CD4-positive, alpha-beta T cell treated with Interferon alpha-2 for 1 hour (primary cell): ENCODE results near the gene MRPL34.
A peak's percentile ranks its signal among the peaks of the same experiment; 100 is the strongest.
"Not testable (repeated sequence)": the region's sequence is repeated elsewhere in the genome, so short reads cannot be mapped to it uniquely, and the experiment has no call there.

Source experiments
- DNase-seq, 2 donors: peaks; one replicate each; pipeline ENCODE4 v3.0.0-alpha.2; 2020 to 2022

The MRPL34 gene

GRCh38 chr19:17286263-17286662 is 19.4 kb upstream of the MRPL34 start:
- no peak for DNase-seq

- no peak for DNase-seq
These were observed 18.9 kb upstream of the MRPL34 start for GRCh38 chr19:17286752-17287151.

GRCh38 chr19:17289489-17289888 is 16.2 kb upstream of the MRPL34 start:
- DNase-seq, result peak; percentile 37 to 53

- DNase-seq, result peak; percentile 80 to 87
These were observed 13.2 kb upstream of the MRPL34 start for GRCh38 chr19:17292301-17293074.

- no peak for DNase-seq
These were observed 12.1 kb upstream of the MRPL34 start for GRCh38 chr19:17293605-17294004.

- DNase-seq, result peak; percentile 37 to 60
These were observed 11.4 kb upstream of the MRPL34 start for GRCh38 chr19:17294051-17294891.

GRCh38 chr19:17295551-17295950 is 10.1 kb upstream of the MRPL34 start:
- DNase-seq, result not testable (repeated sequence)

- DNase-seq, result no peak
These were observed 9.4 kb upstream of the MRPL34 start for GRCh38 chr19:17296273-17296672.

GRCh38 chr19:17296976-17297375 is 8.7 kb upstream of the MRPL34 start:
- DNase-seq, result no peak

- no peak for DNase-seq
These were observed 4.6 kb upstream of the MRPL34 start for GRCh38 chr19:17300992-17301619.

- DNase-seq, result peak; percentile 28 to 32
These were observed 3.1 kb upstream of the MRPL34 start for GRCh38 chr19:17302391-17303166.

- DNase-seq, result peak; percentile 94 to 95
These were observed 2.3 kb upstream of the MRPL34 start, which contains the start of gene ABHD8 for GRCh38 chr19:17303167-17303939. Gene ABHD8, minus strand, starts transcription at chr19:17303425. Its CDS starts 1,809 bp downstream, at chr19:17301616.

GRCh38 chr19:17303940-17304267 is 1.8 kb upstream of the MRPL34 start:
- no peak for DNase-seq

- no peak for DNase-seq
These were observed 1.1 kb upstream of the MRPL34 start for GRCh38 chr19:17304386-17305215.

- DNase-seq, result no peak
These were observed 506 bp upstream of the MRPL34 start for GRCh38 chr19:17305216-17305516.

- no peak for DNase-seq
These were observed 628 bp downstream of the MRPL34 start for GRCh38 chr19:17306285-17306714.

- no peak for DNase-seq
These were observed 2.3 kb downstream of the MRPL34 start for GRCh38 chr19:17307876-17308377.

GRCh38 chr19:17309198-17309964 is 3.7 kb downstream of the MRPL34 start, which contains the start of gene DDA1:
Gene DDA1, plus strand, starts transcription at chr19:17309563. Its CDS starts 92 bp downstream, at chr19:17309655.
- DNase-seq, result peak; percentile 100

GRCh38 chr19:17309965-17310461 is 4.3 kb downstream of the MRPL34 start:
- no peak for DNase-seq
